ENCODE measurements around the gene TCEAL1.
"Not testable (repeated sequence)": the region's sequence is repeated elsewhere in the genome, so short reads cannot be mapped to it uniquely, and the experiment has no call there.

The TCEAL1 gene

DNA sequence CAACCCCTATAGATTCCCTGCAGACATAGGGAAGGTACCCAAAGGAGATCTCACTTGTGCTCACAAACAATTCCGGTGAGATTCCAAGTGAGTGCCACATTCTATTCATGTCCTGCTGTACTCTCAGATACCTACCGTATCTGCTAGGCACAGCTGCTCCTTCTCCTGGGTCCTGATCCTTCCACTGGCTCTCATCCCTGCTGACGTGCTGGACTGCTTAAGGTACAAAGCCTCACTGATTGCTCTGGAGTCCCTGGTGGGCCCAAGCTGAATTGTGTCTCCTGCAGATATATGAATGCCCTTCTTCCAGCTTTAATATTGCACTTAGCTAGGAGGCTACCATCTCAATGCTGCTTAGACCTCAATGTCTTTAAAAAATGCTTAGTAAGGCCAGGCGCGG is 2.4 kb downstream of the TCEAL1 start:
- DNase-seq (ENCODE audit: low spot score), result no peak
- FAIRE-seq, result no peak

DNA sequence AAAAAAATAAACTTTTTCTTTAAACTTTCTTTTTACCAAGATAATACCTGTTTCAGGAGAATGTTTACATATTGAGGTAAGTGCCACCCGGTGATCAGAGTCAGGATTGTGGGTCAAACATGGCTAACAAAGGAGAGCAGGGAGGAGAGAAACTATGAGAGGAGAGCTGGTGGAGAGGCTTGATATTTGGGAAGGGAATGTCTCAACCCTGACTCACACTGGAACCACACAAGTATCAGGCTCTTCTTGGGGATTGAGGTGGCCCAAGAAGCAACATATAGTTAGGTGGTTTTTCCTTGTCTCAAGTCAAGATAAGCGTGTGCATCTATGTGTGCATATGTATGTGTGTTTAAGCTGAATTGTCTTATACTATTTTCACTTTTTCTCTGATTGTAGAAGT is 6.7 kb downstream of the TCEAL1 start:
- no peak for FAIRE-seq

DNA sequence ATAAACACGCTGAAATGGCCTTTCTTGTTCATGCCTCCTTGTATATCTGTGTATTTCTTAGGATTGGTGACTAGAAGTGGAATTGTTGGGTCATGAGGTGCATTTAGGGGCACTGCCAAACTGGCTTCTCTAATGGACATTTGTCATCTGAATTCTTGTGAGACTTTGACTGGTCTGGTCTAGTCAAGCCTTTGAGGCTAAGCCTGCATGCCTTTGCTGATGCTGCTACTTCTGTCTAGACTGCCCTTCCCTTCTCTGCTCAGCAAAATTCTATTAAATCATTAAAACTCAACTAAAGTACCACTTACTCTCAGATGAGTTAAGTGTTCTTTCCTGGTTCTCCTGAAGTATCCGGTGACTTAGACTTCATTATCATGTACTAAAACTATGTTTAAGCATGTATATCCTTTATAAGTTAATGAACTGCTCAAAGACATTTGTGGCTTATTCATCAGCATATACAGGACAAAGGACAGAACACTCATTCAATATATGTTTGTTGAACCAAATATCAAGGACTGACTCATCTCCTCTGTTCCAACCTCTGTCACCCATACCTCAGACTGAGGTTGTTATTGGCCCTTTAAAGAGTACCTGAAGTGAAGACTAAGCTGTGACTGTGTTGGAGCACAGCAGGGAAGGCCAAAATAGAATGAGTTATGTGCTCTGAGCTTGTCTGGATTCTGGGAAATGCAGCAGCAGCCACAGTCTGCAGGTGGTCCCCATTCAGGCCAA is 9.0 kb downstream of the TCEAL1 start:
- DNase-seq (ENCODE audit: low spot score) (no peak), FAIRE-seq (no peak)

More for the DNA sequence above, 6.7 kb downstream of the TCEAL1 start:
- no peak for DNase-seq (ENCODE audit: low spot score)

DNA sequence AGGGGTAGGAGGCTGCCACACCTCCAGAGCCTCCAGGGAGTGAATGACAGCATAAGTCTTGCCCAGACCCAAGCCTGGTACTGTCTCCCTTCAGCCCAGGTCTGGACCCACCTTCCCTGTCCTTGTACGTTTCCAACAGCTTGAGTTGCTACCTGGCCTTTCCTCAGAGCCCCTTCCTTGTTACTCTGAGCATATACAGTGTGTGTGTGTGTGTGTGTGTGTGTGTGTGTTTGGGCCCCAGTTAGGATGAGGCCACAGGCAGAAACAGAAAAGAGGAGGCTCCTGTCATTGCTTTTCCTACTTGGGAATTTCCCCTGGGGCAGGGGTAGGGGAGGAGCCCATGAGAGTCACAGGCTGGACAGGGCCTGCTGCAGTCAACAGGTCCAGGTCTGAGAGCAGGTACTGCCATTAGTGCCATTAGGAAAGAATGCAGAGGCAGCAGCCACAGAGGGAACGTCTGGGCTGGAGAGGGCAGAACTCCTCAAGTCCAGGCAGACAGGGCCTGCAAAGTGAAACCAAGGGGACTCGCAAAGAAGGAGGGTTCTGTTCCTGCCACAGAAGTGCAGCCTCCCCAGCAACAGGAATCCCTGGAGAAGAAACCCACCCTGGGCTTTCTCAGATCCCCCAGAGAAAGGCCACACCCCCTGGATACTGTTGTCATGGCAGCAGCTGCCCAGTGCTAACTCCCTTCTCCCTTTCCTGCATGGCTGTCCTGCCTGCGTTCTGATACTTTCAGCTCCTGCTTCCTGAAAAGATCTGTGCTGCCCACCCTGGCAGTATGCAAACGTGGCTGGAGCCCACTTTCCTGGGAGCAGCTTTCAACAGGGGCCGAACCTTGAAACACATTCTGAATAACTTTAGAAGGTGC is 9.9 kb downstream of the TCEAL1 start:
- not testable (repeated sequence) for FAIRE-seq; DNase-seq (ENCODE audit: low spot score)

DNA sequence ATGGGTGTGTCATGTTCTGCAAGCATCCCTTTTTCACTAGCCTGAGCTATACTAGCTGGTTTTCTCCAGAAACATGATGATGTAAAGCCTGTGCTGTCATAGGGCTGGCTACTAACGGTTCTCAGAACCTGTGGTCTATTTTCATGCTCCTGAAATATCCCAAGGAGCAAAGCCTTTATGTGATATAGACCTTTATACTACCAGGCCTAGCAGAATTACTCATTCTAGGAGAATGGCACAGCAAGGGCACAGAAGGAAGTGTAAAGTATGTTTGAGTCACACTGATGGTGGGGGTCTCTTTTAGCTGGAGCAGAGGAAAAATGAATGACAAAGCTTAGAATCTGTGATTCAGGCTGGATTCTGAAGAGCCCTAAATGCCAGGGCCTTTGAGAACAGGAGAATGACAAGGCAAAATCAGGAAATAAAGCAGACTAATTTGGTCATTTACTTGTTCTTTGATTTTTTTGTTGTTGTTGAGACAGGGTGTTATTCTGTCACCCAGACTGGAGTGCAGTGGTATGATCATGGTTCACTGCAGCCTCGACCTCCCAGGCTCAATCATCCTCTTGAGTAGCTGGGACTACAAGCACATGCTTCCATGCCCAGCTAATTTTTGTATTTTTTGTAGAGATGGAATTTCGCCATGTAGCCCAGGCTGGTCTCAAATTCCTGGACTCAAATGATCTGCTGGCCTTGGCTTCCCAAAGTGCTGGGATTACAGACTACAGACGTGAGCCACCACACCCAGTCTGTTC is 11.8 kb downstream of the TCEAL1 start:
- DNase-seq (ENCODE audit: low spot score) (no peak), FAIRE-seq (no peak)

DNA sequence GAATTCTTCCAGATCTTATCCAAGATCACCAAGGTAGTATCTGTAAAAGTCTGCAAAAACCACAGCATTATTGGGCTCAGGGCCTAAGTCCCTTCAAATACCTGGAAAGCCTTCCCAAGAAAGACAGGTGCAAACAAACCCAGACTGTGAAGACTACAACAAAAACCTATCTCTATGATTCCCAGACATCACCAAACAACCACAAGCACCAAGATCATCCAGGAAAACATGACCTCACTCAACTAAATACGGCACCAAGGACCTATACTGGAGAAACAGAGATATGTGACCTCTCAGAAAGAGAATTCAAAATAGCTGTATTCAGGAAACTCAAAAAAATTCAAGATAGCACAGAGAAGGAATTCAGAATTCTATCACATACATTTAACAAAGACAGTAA is 15.3 kb downstream of the TCEAL1 start:
- DNase-seq (ENCODE audit: low spot score), result no peak
- no peak for FAIRE-seq

DNA sequence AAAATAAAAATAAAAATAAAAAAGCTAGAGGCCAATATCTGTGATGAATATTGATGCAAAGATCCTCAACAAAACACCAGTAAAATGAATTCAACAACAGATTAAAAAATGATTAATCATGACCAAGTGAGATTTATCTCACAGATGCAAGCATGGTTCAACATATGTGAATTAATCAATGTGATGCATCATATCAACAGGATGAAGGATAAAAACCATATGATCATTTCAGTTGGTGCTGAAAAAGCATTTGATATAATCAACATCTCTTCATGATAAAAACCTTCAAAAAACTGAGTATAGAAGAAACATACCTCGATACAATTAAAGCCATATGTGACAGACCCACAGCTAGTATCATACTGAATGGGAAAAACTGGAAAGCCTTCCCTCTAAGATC is 18.9 kb downstream of the TCEAL1 start:
- FAIRE-seq (no peak), DNase-seq (ENCODE audit: low spot score) (no peak)

DNA sequence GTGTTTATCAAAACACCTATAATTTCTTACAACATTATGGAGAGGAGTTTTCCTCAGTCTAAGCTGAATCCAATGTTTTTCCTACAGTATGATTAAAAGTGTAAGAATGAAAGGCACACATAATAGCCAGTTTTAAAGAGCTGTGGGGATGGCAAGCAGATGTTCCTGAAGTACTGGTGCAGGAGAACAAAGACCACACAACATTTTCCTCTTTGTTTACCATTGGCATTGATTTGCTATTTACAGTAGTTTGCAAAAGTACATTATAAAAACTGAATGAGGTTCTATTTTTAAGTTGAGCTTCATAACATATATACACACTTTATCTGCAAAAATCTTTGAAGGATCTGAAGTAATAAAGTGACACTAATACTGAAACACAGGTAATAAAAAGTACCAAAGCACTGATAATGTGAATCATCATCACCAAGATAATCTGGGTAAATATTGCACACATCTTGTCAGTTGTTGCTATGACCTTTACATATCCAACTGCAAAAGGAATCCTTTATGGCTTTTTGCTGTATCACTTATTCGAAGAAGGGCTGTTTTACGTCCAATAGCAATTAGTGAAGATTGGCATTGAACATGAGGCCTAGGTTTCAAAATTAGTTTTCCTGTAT is 22.5 kb downstream of the TCEAL1 start:
- no peak for DNase-seq (ENCODE audit: low spot score)

DNA sequence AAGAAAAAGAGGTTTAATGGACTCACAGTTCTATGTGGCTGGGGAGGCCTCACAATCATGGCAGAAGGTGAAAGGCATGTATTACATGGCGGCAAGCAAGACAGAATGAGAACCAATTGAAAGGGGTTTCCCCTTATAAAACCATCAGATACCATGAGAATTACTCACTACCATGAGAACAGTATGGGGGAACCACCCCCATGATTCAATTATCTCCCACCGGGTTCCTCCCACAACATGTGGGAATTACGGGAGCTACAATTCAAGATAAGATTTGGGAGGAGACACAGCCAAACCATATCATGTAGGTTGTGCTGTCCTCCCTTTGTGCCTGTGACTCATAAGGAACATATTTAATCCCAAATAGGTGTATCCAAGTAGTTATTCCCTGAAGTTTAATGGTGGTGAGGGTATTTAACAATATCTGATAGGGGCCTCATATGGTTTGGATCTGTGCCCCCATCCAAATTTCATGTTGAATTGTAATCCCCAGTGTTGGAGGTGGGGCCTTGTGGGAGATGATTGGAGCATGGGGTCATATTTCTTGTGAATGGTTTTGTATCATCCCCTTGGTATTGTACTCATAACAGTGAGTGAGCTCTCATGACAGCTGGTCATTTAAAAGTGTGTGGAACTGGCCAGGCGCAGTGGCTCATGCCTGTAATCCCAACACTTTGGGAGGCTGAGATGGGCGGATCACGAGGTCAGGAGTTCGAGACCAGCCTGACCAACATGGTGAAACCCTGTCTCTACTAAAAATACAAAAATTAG is 26.6 kb downstream of the TCEAL1 start:
- not testable (repeated sequence) for FAIRE-seq; DNase-seq (ENCODE audit: low spot score)

More for the DNA sequence above, 22.5 kb downstream of the TCEAL1 start:
- no peak for FAIRE-seq

DNA sequence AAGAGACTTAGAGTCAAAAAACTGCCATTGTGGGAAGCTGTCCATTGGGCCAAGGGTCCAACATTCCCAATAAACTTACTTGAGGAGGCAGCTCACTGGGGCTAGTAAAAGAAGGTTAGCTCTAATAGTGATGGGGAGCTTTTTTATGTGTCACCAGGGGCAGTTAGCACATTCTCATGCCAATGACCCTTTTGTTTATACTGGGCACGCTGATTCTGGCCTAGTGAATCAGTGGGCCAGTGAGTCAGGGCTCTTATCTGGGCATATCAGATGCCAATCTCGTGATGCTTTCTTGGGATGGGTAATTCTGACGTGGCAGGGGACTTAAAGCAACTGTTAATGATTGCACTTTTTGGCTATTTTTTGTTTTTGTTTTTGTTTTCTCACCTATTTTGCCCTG is 27.8 kb downstream of the TCEAL1 start:
- peak; percentile 18 for DNase-seq (ENCODE audit: low spot score)
- FAIRE-seq, result no peak

DNA sequence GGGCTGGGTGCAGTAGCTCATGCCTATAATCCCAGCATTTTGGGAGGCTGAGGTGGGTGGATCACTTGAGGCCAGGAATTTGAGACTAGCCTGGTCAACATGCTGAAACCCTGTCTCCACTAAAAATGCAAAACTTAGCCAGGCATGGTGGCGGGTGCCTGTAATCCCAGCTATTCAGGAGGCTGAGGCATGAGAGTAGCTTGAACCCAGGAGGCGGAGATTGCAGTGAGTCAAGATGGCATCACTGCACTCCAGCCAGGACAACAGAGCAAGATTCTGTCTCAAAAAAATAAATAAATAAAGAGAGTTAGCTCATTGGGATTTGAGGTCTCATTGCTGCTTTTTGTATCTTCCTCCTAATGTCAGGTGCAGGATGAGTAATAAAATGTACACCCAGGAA is 28.3 kb downstream of the TCEAL1 start:
- not testable (repeated sequence) for DNase-seq (ENCODE audit: low spot score); FAIRE-seq

DNA sequence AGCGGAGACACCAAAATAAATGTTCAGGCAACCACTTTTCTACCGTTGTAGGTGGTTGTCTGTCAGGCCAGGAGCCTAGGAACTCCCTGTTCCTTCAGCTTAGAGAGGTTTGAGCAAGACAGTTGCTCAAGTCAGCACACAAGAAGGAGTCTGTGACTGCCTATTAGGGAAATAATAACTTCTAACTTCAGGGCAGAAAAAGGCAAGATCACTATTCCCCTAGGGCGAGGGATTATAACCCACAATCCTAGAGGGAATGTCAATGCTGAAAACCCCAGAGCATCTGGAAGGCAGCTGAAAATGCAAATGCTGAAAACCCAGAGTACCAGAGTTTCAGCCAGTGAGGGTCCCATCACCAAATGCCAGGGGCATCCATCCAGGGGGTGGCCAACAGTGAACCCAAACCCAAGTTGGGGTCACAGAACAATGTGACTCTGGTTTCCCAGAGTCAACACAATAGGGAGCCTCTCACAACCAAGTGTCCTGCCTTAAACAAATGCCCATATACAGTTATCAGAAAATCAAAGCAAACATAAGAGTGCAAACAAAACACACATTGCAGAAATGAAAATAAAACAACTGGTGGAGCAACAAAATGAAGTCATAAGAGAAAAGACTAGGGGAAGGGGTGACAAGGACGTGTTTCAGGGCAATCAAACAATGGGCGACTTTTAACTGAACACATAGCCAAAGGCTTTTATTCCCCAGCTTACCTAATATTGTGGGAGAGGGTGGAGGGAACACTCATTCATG is 30.1 kb downstream of the TCEAL1 start:
- no peak for FAIRE-seq
- no peak for DNase-seq (ENCODE audit: low spot score)

DNA sequence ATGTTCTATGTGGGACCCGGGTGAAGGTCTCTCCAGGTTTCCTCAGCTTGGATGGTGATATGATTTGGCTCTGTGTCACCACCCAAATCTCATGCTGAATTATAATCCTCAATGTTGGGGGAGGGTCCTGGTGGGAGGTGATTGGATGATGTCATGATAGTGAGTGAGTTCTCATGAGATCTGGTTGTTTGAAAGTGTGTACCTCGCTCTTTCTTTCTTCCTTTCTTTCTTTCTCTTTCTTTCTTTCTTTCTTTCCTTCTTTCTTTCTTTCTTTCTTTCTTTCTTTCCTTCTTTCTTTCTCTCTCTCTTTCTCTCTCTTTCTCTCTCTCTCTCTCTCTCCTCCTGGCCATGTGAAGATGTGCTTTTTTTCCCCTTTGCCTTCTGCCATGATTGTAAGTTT is 30.7 kb downstream of the TCEAL1 start:
- not testable (repeated sequence) for DNase-seq (ENCODE audit: low spot score); FAIRE-seq

DNA sequence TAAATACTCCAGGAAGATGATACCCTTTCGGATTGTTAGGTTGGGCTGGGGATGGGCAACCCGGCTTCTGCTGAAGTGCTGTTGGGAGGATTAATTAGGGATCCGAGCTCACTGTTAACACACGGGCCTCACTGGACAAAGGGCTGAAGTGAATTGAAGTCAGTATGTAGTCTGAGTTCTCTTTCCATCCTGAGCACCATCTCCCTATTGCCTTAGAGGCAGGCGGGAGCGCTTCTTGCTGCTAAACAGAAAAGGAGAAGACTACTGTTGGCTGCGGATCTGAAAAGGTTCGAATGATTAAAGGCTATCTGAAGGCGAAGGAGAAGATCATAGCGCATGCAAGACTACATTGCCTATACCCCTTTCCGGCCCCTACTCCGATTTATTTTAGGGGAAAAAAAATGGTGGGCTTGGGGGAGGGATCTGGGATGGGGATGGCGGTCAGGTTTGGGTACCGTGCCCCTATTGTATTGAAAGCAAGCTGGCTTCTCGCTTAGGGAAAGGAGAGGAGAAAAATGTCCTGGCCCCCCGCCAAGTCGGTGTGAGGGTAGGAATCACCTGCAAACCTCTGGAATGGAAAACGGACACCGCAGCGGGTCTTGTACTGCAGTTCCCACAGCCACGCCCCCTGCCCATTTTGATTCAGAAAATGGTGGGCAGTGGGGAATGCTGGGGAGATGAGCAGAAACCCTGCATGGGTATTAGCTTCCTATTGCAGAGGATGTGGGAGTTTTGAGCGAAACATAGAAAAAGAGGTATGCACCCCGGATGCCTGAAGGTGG is 35.4 kb downstream of the TCEAL1 start:
- DNase-seq (ENCODE audit: low spot score) (no peak), FAIRE-seq (no peak)

DNA sequence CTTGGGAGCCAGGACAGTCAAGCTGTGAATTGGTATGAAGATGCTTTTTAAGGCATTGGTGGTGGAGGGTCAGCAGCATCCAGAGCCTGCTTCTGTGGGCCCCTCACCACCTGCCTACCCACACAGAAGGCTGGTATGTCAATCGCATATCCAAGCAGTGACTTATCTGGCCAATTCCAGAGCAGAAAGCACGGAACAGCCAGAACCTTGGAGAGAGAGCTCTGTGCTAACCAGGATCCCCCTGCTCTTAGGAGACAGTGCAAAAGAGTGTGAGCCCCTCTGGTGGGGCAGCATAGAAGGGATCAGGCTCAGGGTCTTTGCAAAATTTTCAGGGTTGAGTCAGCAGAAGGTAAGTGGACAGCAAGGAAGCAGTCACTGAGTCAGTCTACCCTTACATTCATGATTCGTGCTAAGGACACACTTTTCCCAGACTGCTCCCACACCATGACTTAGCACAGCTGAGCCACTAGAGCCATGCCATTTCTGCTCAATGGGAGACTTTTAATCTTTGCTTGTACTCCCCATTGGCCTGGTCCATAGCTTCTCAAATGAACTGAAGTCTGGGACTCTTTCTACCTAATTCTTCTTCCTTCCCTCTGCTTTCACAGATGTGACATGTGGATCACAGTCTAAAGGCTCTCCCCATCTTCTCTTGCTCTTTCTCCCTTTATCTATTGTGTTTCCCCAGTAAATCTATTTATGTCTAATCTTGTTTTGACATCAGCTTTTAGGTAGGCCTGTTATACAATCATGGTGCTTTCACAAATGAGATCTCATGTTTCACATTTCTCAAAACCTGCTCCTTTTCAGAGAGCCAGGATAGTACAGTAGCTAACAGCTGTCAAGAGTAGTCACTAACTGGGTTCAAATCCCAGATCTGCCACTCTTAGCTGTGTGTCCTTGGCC is 37.7 kb downstream of the TCEAL1 start:
- FAIRE-seq, result no peak
- DNase-seq (ENCODE audit: low spot score), result no peak

DNA sequence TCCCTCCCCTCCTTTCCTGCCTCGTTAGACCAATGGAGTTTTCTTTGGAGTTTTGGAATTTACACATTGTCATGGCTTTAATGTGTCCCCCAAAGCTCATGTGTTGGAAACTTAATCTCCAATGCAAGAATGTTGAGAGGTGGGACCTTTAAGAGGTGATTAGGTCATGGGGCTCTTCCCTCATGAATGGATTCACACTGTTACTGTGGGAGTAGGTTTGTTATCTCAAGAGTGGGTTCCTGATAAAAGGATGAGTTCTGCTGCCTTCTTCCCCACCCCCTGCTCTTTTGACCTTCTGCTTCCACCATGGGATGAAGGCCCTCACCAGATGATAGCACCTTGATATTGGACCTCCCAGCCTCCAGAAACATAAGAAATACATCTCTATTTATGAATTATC is 41.0 kb downstream of the TCEAL1 start:
- no peak for FAIRE-seq
- no peak for DNase-seq (ENCODE audit: low spot score)

DNA sequence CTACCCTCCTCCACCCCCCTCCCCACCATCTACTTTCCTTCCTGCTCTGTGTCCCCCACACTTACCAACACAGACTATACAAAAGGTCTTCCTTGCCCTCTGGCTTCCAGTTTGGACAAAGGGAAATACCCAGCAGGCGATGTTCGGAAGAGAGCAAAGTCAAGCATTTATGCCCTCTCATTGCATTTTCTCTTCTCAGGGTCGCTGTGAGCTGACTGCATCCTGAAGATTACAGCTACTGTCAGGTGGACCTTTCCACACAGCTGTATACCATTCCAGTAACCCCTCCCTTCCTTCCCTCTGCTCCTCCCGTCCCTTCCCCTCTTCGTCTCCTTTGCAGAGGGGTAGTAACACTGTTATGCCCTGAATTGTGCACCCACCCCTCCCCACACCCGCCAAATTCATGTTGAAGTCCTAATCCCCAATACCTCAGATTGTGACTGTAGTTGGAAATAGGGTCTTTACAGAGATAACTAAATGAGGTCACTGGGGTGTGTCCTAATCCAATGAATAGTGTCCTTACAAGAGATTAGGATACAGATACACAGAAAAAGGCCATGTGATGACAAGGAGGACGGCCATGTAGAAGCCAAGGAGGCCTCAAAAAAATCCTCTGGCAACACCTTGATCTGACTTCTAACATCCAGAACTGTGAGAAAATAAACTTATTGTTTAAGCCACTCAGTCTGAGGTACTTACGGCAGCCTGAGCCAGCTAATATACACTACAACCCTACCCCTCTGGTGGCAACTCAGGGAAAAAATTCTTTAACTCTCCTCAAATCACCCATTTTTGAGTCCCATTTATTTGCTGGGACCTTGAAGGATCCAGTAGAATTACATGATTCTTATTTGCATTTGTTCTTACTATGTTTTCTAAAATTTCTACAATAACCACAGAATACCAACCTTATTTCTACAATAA is 46.0 kb downstream of the TCEAL1 start:
- FAIRE-seq (no peak), DNase-seq (ENCODE audit: low spot score) (no peak)

Measured in urothelium cell line (cell line).